H1 (cell line): ENCODE measurements around the gene OR6T1. TPM values are rescaled to one million over a fixed set of nuclear protein-coding genes. Genes with fewer than 3 reads are reported as not detected.

Experiments used
- CBX5 ChIP-seq: fragments of 300-800, 300-1000 bp; sonication (generic); IDR thresholded peaks from 2 replicates; pipeline ENCODE4 v1.7.1; 2016; ENCODE audit warnings: antibody characterized with exemption, low read length, low read depth
- CHD1 ChIP-seq: IDR thresholded peaks from 2 replicates; pipeline ENCODE4 v1.6.1; 2012; ENCODE audit warnings: low read depth, low read length, improper control_type of control experiment
- CTBP2 ChIP-seq: IDR thresholded peaks from 2 replicates; pipeline ENCODE4 v1.7.0; 2011; ENCODE audit warnings: borderline replicate concordance, mild to moderate bottlenecking, moderate library complexity, mixed read lengths, low read length; ENCODE audit not compliant: insufficient read depth, insufficient read length
- E2F6 ChIP-seq: IDR thresholded peaks from 2 replicates; pipeline ENCODE4 v1.6.1; 2012; ENCODE audit warnings: inconsistent platforms
- GTF2F1 ChIP-seq: IDR thresholded peaks from 2 replicates; pipeline ENCODE4 v1.6.1; 2012; ENCODE audit warnings: low read depth, low read length, improper control_type of control experiment, borderline replicate concordance
- KDM5A ChIP-seq: fragments of 200-600 bp; IDR thresholded peaks from 2 replicates; pipeline ENCODE4 v1.7.1; 2012; ENCODE audit warnings: mild to moderate bottlenecking, low read length, inconsistent platforms, mixed read lengths
- NANOG ChIP-seq: IDR thresholded peaks from 2 replicates; pipeline ENCODE4 v1.6.1; 2011; ENCODE audit warnings: low read length, low read depth, mild to moderate bottlenecking, inconsistent platforms; ENCODE audit not compliant: insufficient read depth, poor library complexity, severe bottlenecking
- polyA plus RNA-seq, 7 experiments: library from polyadenylated mRNA; depleted of rRNA in 3 of 7; stranded (reverse) in 5 of 7; unstranded in 2 of 7; fragments of >200 nt in 5 of 7; fragments of 200-250 nt in 2 of 7; gene quantifications; 1 replicate in 5 of 7; 2 replicates in 1 of 7; 4 replicates in 1 of 7; pipeline versions ENCODE4 v1.2.1 to v1.2.3, GENCODE V29; 2011 to 2013; ENCODE audit warnings: missing spikeins in 2 of 7, mixed read lengths in 2 of 7
- total RNA-seq: library from RNA; stranded (reverse); fragmentation: NEBNext Ultra II Directional; extraction: Animal tissue kit (Norgen Biotek cat#: 25700); gene quantifications from 2 replicates; pipeline ENCODE4 v1.2.1, GENCODE V29; 2021
- TF ChIP-seq, protein P1 (sequence below), 3 experiments: IDR thresholded peaks; 1 replicate in 2 of 3; 2 replicates in 1 of 3; pipeline versions ENCODE4 v1.5.1 to v1.6.1; 2011; ENCODE audit warnings: low read length in 3 of 3, mild to moderate bottlenecking in 3 of 3, inconsistent platforms in 2 of 3, low read depth in 1 of 3, moderate library complexity in 1 of 3; ENCODE audit not compliant: insufficient read depth in 1 of 3; ENCODE audit errors: control extremely low read depth in 1 of 3

The OR6T1 gene
- total and polyA plus RNA-seq, 2 of the 8 experiments (the other 6 are each of a cell fraction or from before 2014, with no cell fraction given) = not detected

DNA sequence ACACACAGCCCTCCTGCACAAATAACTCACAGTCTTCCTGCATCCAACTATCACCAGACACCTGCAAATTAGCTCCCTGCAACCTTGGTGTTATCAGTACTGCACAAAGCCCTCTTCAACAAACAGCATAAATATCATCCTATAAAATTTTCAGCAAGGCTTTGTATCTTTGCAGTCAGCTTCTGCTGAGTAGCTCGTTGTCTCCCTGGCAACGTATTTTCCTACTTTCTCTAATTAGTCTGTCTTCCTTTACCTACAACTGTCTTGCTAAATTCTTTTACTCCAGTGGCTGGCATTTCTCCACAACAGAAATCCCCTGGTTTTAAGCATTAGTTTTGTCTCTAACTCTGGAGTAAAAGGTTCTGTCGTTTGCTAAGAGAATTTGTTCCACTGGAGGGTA lies 37.8 kb downstream of the OR6T1 start (continued):
- no peak for TF ChIP-seq E2F6
- no peak for TF ChIP-seq CTBP2
- no peak for TF ChIP-seq CHD1
- TF ChIP-seq, protein P1, sequence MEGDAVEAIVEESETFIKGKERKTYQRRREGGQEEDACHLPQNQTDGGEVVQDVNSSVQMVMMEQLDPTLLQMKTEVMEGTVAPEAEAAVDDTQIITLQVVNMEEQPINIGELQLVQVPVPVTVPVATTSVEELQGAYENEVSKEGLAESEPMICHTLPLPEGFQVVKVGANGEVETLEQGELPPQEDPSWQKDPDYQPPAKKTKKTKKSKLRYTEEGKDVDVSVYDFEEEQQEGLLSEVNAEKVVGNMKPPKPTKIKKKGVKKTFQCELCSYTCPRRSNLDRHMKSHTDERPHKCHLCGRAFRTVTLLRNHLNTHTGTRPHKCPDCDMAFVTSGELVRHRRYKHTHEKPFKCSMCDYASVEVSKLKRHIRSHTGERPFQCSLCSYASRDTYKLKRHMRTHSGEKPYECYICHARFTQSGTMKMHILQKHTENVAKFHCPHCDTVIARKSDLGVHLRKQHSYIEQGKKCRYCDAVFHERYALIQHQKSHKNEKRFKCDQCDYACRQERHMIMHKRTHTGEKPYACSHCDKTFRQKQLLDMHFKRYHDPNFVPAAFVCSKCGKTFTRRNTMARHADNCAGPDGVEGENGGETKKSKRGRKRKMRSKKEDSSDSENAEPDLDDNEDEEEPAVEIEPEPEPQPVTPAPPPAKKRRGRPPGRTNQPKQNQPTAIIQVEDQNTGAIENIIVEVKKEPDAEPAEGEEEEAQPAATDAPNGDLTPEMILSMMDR (IDR thresholded peaks at IDR 0.05; ENCODE audit: control extremely low read depth in 1 of 3, insufficient read depth in 1 of 3, low read depth in 1 of 3, low read length in 3 of 3) = no peak
- TF ChIP-seq GTF2F1 = no peak
- no peak for TF ChIP-seq KDM5A
- no peak for TF ChIP-seq CBX5
- TF ChIP-seq NANOG = no peak
